ENCODE data around the gene E2F7. TPM values are rescaled to one million over a fixed set of nuclear protein-coding genes. Genes with fewer than 3 reads are reported as not detected.
A peak's percentile ranks its signal among the peaks of the same experiment; 100 is the strongest.
"Not testable (repeated sequence)": the region's sequence is repeated elsewhere in the genome, so short reads cannot be mapped to it uniquely, and the experiment has no call there.

The E2F7 gene
- polyA plus RNA-seq (ENCODE audit: insufficient read length in 10 of 10): 1 to 10 TPM; 2.3 to 5.0 (median 4.3) TPM
- long read RNA-seq, donor 1: 0 reads
- long read RNA-seq, donor 2: 0 reads
- long read RNA-seq, donor 3: 0 reads
- long read RNA-seq, donor 4: 0 reads
- long read RNA-seq, donor 5: 0 reads
- long read RNA-seq, donor 6: 0 reads
- long read RNA-seq, donor 7: 0 reads
- long read RNA-seq, donor 8: 0 reads
- long read RNA-seq, donor 9: 0 reads

GRCh38 chr12:77065361-77066204, at the start of gene E2F7:
Gene E2F7 (minus strand): TSS chr12:77065569. CDS start chr12:77064635, 934 bp downstream.
- DNase-seq: peak; percentile 88 to 95 (median 89)

- DNase-seq: no peak
Observed at GRCh38 chr12:77113971-77114370, 48.6 kb upstream of the E2F7 start.

- no peak for DNase-seq
Observed at GRCh38 chr12:77108707-77109106, 43.3 kb upstream of the E2F7 start.

GRCh38 chr12:77107121-77107520, 41.8 kb upstream of the E2F7 start:
- DNase-seq: no peak

- DNase-seq: no peak
Observed at GRCh38 chr12:77104792-77105191, 39.4 kb upstream of the E2F7 start.

GRCh38 chr12:77104286-77104685, 38.9 kb upstream of the E2F7 start:
- DNase-seq: no peak

- peak in 1 of 3 donors; percentile 51 for DNase-seq
Observed at GRCh38 chr12:77102691-77103090, 37.3 kb upstream of the E2F7 start.

GRCh38 chr12:77102123-77102522, 36.8 kb upstream of the E2F7 start:
- no peak for DNase-seq

- DNase-seq: no peak
Observed at GRCh38 chr12:77099799-77100198, 34.4 kb upstream of the E2F7 start.

GRCh38 chr12:77097846-77098245, 32.5 kb upstream of the E2F7 start:
- DNase-seq: no peak

GRCh38 chr12:77092227-77092626, 26.9 kb upstream of the E2F7 start:
- not testable (repeated sequence) for DNase-seq

GRCh38 chr12:77089686-77090220, 24.4 kb upstream of the E2F7 start:
- DNase-seq: no peak

- DNase-seq: no peak
Observed at GRCh38 chr12:77087427-77087826, 22.1 kb upstream of the E2F7 start.

- DNase-seq: no peak
Observed at GRCh38 chr12:77082021-77082420, 16.7 kb upstream of the E2F7 start.

GRCh38 chr12:77079631-77080030, 14.3 kb upstream of the E2F7 start:
- DNase-seq: no peak

GRCh38 chr12:77078231-77078630, 12.9 kb upstream of the E2F7 start:
- no peak for DNase-seq

- DNase-seq: no peak
Observed at GRCh38 chr12:77076886-77077285, 11.5 kb upstream of the E2F7 start.

GRCh38 chr12:77073894-77074293, 8.5 kb upstream of the E2F7 start:
- not testable (repeated sequence) for DNase-seq

- DNase-seq: no peak
Observed at GRCh38 chr12:77072833-77073495, 7.6 kb upstream of the E2F7 start.

GRCh38 chr12:77070800-77071449, 5.6 kb upstream of the E2F7 start:
- DNase-seq: no peak

- no peak for DNase-seq
Observed at GRCh38 chr12:77070382-77070781, 5.0 kb upstream of the E2F7 start.

- DNase-seq: peak in 1 of 3 donors; percentile 3
Observed at GRCh38 chr12:77064896-77065360, 441 bp downstream of the E2F7 start.
